Upper lobe of left lung (tissue), 6 donors: ENCODE measurements around the gene OPRM1. TPM values are rescaled to one million over a fixed set of nuclear protein-coding genes. Genes with fewer than 3 reads are reported as not detected.
A peak's percentile ranks its signal among the peaks of the same experiment; 100 is the strongest.

Source experiments
- ATAC-seq, 2 donors: fragments of 200-7000 bp; cut with Tn5 transposase; one replicate each; pipeline ENCODE4 v1.9.1; 2022; ENCODE audit warnings: mild to moderate bottlenecking in 2 of 2, moderate library complexity in 2 of 2; ENCODE audit not compliant: low FRiP score in 2 of 2
- DNase-seq, 2 donors: peaks; one replicate each; pipeline ENCODE4 v3.0.0-alpha.2; 2019 to 2020
- H3K27ac ChIP-seq, 4 donors: fragments of 200-600 bp; sonication (generic); one replicate each; pipeline ENCODE4 v1.5.1; 2016 to 2019
- H3K27me3 ChIP-seq, 4 donors: fragments of 200-600 bp; sonication (generic); one replicate each; pipeline ENCODE4 v1.5.1; 2017 to 2019
- H3K36me3 ChIP-seq, 4 donors: fragments of 200-600 bp; sonication (generic); one replicate each; pipeline ENCODE4 v1.5.1; 2016 to 2019
- H3K4me1 ChIP-seq, 4 donors: fragments of 200-600 bp; sonication (generic); one replicate each; pipeline ENCODE4 v1.5.1; 2018 to 2019
- H3K4me3 ChIP-seq, 4 donors: fragments of 200-600 bp; sonication (generic); one replicate each; pipeline ENCODE4 v1.5.1; 2017 to 2019; ENCODE audit warnings: mild to moderate bottlenecking in 2 of 4, moderate library complexity in 1 of 4
- H3K9me3 ChIP-seq, 4 donors: fragments of 200-600 bp; sonication (generic); one replicate each; pipeline ENCODE4 v1.5.1; 2018 to 2019
- EP300 ChIP-seq, 4 donors: sonication (generic); formaldehyde crosslinking; IDR thresholded peaks; one replicate each; pipeline ENCODE4 v1.5.1; 2017; ENCODE audit warnings: antibody characterized with exemption in 4 of 4, control low read depth in 2 of 4
- POLR2A ChIP-seq, 4 donors: fragments of 450-650 bp; IDR thresholded peaks; one replicate each; pipeline ENCODE4 v1.5.1; 2016 to 2017; ENCODE audit warnings: antibody characterized with exemption in 4 of 4, mild to moderate bottlenecking in 2 of 4
- POLR2AphosphoS5 ChIP-seq, 2 donors: sonication (generic); formaldehyde crosslinking; IDR thresholded peaks; one replicate each; pipeline ENCODE4 v1.5.1; 2017; ENCODE audit warnings: antibody characterized with exemption in 2 of 2
- WGBS, 2 donors: methylation state at CpG; one replicate each; pipeline ENCODE4 v1.1.5; 2017 to 2018; 5-methylcytosine and 5-hydroxymethylcytosine counted together
- total RNA-seq, 6 donors: library from RNA; depleted of rRNA in 4 of 6; stranded (reverse); fragments of >200 nt in 4 of 6; gene quantifications; one replicate each; pipeline versions ENCODE4 v1.1.0 to v1.2.1, GENCODE V29; 2016 to 2021
- TF ChIP-seq, protein P1 (sequence below), 6 experiments: fragments of 450-650 bp in 4 of 6; fragments of 200-600 bp in 2 of 6; sonication (generic) in 2 of 6; IDR thresholded peaks; one replicate each; pipeline ENCODE4 v1.5.1; 2016 to 2019; ENCODE audit warnings: antibody characterized with exemption in 6 of 6
- donor health status: DM: no; HTN: no; CAD: no; lungs with moderate emphysema.
- donor health status: DM: no; HTN: yes; CAD: no; lungs with severe emphysema.

Gene OPRM1
- total RNA-seq, 6 donors from 2014 or later = not detected

DNA sequence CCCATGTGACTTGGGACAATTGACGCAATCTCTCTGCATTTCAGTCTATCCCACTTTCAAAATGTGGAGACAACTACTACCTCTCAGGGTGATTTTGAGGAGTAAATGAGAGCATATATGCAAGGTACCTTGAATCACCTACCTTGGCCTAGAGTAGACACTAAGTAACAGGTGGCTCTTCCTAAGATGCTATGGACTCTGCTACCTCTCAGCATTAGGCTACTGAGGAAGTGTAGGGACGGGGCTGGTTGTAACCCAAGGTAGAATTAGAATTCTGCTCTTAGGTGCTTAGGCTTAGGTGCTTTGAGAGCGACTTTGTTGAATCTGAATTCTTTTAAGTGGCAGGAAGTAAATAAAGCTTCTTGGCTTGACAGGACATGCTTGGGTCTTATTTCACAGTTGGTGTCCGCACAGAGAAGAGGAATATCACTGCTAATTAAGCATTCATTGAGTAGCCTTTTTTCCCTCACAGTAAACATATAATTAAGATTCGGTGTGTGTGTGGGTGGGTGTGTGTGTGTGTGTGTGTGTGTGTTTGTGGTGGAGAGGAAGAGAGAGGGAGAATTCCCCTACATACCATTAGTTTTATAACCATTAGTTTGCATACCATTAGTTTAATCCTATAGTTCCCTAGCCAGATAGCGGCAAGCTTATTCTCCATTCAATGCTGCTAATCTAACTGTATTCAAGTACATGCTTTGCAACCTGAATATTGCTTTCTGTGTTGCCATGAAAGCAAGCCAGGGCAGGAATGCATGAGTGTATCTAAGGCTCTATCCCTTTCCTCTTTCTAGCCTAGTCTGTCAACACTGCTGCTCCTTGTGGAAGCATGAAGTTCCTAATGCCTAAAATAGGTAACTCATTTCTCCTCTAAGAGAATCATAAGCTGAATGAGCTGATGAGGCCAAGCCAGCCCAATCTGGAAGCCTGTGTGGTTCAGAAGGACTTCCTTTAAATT, 205.0 kb downstream of the OPRM1 start:
- DNase-seq = no peak
- 66 to 73% methylated on average over 6 of the region's 6 CpGs for WGBS, 2 donors
- Histone ChIP-seq H3K36me3 (no peaks in the 10 kb centered on the region), H3K9me3 (no peaks in the 10 kb centered on the region), H3K4me3 (no peak overlapping the region), H3K4me1 (peaks cover 0 to 10% (median 0%) of the 10 kb centered on the region in 4 donors), H3K27ac (no peak overlapping the region), H3K27me3 (no peaks in the 10 kb centered on the region)
- TF ChIP-seq, protein P1, sequence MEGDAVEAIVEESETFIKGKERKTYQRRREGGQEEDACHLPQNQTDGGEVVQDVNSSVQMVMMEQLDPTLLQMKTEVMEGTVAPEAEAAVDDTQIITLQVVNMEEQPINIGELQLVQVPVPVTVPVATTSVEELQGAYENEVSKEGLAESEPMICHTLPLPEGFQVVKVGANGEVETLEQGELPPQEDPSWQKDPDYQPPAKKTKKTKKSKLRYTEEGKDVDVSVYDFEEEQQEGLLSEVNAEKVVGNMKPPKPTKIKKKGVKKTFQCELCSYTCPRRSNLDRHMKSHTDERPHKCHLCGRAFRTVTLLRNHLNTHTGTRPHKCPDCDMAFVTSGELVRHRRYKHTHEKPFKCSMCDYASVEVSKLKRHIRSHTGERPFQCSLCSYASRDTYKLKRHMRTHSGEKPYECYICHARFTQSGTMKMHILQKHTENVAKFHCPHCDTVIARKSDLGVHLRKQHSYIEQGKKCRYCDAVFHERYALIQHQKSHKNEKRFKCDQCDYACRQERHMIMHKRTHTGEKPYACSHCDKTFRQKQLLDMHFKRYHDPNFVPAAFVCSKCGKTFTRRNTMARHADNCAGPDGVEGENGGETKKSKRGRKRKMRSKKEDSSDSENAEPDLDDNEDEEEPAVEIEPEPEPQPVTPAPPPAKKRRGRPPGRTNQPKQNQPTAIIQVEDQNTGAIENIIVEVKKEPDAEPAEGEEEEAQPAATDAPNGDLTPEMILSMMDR (IDR thresholded peaks at IDR 0.05) = no peak
- no peak for TF ChIP-seq POLR2AphosphoS5 (IDR thresholded peaks at IDR 0.05)
- no peak for TF ChIP-seq POLR2A (IDR thresholded peaks at IDR 0.05)
- no peak for TF ChIP-seq EP300 (IDR thresholded peaks at IDR 0.05)
- peak in 1 of 2 donors; percentile 55 for ATAC-seq

DNA sequence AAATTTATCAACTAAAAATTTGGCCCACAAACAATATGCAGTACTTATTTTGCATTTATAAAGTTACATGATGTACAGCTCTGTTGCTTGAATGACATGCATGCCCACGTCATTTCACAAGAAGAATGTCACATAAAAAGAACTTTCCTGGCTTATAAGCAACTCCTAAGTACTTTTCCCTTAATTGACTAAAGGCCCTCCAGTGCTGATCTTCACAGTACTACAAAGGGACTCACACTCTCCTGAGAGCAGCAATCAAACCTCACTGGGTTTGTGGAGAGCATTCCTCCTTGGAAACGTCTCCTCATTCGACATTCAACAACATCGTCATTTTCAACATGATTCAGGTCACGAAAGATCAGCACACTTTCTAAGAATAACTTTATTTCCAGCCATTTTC, 206.5 kb downstream of the OPRM1 start:
- TF ChIP-seq EP300 (IDR thresholded peaks at IDR 0.05) (no peak), POLR2AphosphoS5 (IDR thresholded peaks at IDR 0.05) (no peak), POLR2A (IDR thresholded peaks at IDR 0.05) (peak in 1 of 4 donors; percentile 38)
- WGBS, 2 donors = 46 to 51% methylated on average over 5 of the region's 5 CpGs
- Histone ChIP-seq H3K36me3 (no peaks in the 10 kb centered on the region), H3K4me3 (peak overlapping the region in 2 of 4 donors; percentile 28 to 31), H3K4me1 (peaks cover 0 to 10% (median 0%) of the 10 kb centered on the region in 4 donors), H3K27ac (peak overlapping the region in 2 of 4 donors; percentile 12 to 14), H3K9me3 (no peaks in the 10 kb centered on the region), H3K27me3 (no peaks in the 10 kb centered on the region)
- no peak for ATAC-seq
- DNase-seq = no peak

DNA sequence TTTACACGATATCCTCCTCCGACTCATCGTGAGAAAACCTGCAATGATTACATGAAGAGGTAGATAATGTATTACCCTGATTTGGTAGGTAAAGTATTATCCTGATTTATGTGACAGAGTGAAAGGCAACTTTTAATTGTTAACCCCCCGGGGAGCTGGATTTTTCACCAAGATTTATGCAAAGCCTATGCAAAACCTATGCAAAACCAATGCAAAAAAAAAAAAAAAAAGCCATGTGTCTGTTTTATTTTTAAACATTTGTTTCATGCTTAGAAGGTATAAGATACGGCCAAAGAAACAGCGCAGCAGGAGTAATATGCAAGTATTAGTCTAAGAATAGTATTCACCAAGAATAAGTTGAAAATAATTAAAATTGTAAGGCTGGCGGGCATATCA, 207.7 kb downstream of the OPRM1 start:
- H3K27ac ChIP-seq = peak overlapping the region in 3 of 4 donors; percentile 12 to 71 (median 45)
- TF ChIP-seq POLR2AphosphoS5 (IDR thresholded peaks at IDR 0.05) (no peak), POLR2A (IDR thresholded peaks at IDR 0.05) (no peak), EP300 (IDR thresholded peaks at IDR 0.05) (no peak)
- TF ChIP-seq, protein P1 (IDR thresholded peaks at IDR 0.05) = no peak
- no peaks in the 10 kb centered on the region for H3K9me3 ChIP-seq
- H3K4me3 ChIP-seq = peak overlapping the region in 3 of 4 donors; percentile 28 to 38 (median 31)
- no peaks in the 10 kb centered on the region for H3K36me3 ChIP-seq
- peaks cover 0 to 10% (median 0%) of the 10 kb centered on the region in 4 donors for H3K4me1 ChIP-seq
- WGBS, 2 donors = 64 to 72% methylated on average over 7 of the region's 7 CpGs
- ATAC-seq (no peak), DNase-seq (no peak)
- H3K27me3 ChIP-seq = no peaks in the 10 kb centered on the region

DNA sequence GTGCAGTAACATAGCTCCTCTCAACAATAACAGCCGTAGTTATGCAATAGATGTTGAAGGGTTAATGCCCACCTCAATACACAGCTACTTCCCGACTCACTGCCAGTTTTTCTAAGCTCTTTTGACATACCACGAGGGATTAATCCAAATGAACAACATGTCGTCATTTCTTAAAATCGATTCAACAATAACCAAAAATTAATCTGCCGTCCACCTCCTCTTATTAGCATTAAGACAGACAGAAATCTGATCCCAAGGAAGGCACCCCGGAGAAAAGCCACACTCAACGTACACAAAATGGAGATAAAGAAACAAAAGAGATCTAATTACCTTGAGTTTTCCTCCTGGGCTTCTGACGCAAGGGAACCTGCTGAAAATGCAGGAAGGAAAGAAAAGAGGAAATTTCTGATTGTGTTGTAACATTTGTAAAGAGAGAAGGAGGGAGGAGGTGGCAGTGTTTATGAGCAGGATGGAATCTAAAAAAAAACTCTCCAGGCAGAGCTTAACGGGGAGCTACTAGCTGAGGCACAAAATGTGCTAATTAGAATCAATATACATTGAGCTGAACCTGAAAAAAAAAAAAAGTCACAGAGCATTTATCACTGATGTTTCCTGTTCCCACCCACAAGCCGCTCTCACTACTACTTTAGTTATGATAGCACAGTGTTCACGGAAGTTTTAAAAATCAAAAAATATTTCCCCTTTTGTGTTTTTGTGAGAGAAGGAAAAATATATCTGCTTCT, 208.2 kb downstream of the OPRM1 start:
- no peak for ATAC-seq
- peaks cover 0 to 10% (median 0%) of the 10 kb centered on the region in 4 donors for H3K4me1 ChIP-seq
- 23 to 24% methylated on average over 12 of the region's 12 CpGs for WGBS, 2 donors
- DNase-seq = no peak
- H3K27ac ChIP-seq = peak overlapping the region in 3 of 4 donors; percentile 9 to 71 (median 45)
- no peaks in the 10 kb centered on the region for H3K27me3 ChIP-seq
- TF ChIP-seq POLR2A (IDR thresholded peaks at IDR 0.05) = peak in 1 of 4 donors; percentile 17
- TF ChIP-seq POLR2AphosphoS5 (IDR thresholded peaks at IDR 0.05) = no peak
- no peak for TF ChIP-seq EP300 (IDR thresholded peaks at IDR 0.05)
- TF ChIP-seq, protein P1 (IDR thresholded peaks at IDR 0.05) = no peak
- peak overlapping the region in 3 of 4 donors; percentile 28 to 38 (median 31) for H3K4me3 ChIP-seq
- H3K9me3 ChIP-seq = no peaks in the 10 kb centered on the region
- H3K36me3 ChIP-seq = no peaks in the 10 kb centered on the region
